K562 (cell line): ENCODE data around the gene RASL10B. TPM values are rescaled to one million over a fixed set of nuclear protein-coding genes. Genes with fewer than 3 reads are reported as not detected.

Experiments used
- ATAC-seq: fragments of 200-7000 bp; cut with Tn5 transposase; 3 replicates; pipeline ENCODE4 v1.9.1; 2020; ENCODE audit warnings: moderate library complexity
- BruUV-seq: library from RNA; stranded (reverse); fragments of 400-500 nt; replicated peaks from 2 replicates; lab custom pipeline; 2021; lab: Mats Ljungman, UMichigan
- CTCF ChIA-PET: fragments of 300-600 bp; formaldehyde crosslinking; extraction: SDS; loops from one replicate; lab custom pipeline; 2021; ENCODE audit warnings: low intra/inter-chr PET ratio; lab: Yijun Ruan, JAX
- POLR2A ChIA-PET: fragments of 300-600, 350-650 bp; sonication (Branson Sonifier 250); formaldehyde crosslinking; extraction: SDS; loops from one replicate; lab custom pipeline; 2021; ENCODE audit warnings: antibody characterized with exemption, inconsistent platforms; lab: Yijun Ruan, JAX
- DNase-seq, 4 experiments: peaks; one replicate each; pipeline versions ENCODE4 v3.0.0 to v3.0.0-alpha.2; 2011 to 2018; ENCODE audit warnings: low spot score in 3 of 4, mixed read lengths in 3 of 4; ENCODE audit errors: extremely low read depth in 1 of 4
- FAIRE-seq: peaks from 2 replicates; lab custom pipeline; 2011; peaks lifted over from hg19 to GRCh38; lab: Jason Lieb, UNC
- H2AFZ ChIP-seq: 2 replicates; pipeline ENCODE4 v1.6.0; 2011; ENCODE audit warnings: low read depth, low read length, control low read depth, inconsistent platforms
- H3K27ac ChIP-seq: fragments of 200-600 bp; 3 replicates; pipeline ENCODE4 v1.8.0; 2011; ENCODE audit warnings: low read depth, mild to moderate bottlenecking, control low read depth, inconsistent platforms, low read length, moderate library complexity, mixed read lengths; ENCODE audit errors: extremely low read depth
- H3K27me3 ChIP-seq, 2 experiments: fragments of 300-600 bp in 1 of 2; 2 replicates in 1 of 2; 3 replicates in 1 of 2; pipeline versions ENCODE4 v1.6.0 to v1.8.0; 2011; ENCODE audit warnings: inconsistent platforms in 2 of 2, low read length in 2 of 2, mild to moderate bottlenecking in 1 of 2, mixed read lengths in 1 of 2, moderate library complexity in 1 of 2; ENCODE audit not compliant: control insufficient read depth in 2 of 2, insufficient read depth in 2 of 2
- H3K36me3 ChIP-seq: fragments of 300-600 bp; 3 replicates; pipeline ENCODE4 v1.8.0; 2011; ENCODE audit warnings: mild to moderate bottlenecking, low read length, inconsistent platforms; ENCODE audit not compliant: control insufficient read depth, insufficient read depth
- H3K4me1 ChIP-seq, 2 experiments: fragments of 200-600 bp in 1 of 2; replicated peaks in 1 of 2; 2 replicates in 1 of 2; 3 replicates in 1 of 2; pipeline versions ENCODE4 v1.5.1 to v1.8.0; 2011; ENCODE audit warnings: inconsistent platforms in 2 of 2, low read length in 2 of 2, mild to moderate bottlenecking in 1 of 2, mixed read lengths in 1 of 2, moderate library complexity in 1 of 2; ENCODE audit not compliant: control insufficient read depth in 2 of 2, insufficient read depth in 2 of 2
- H3K4me2 ChIP-seq: 2 replicates; pipeline ENCODE4 v1.6.1; 2011; ENCODE audit warnings: low read length, control low read depth, inconsistent platforms, mixed read lengths; ENCODE audit not compliant: insufficient read depth
- H3K4me3 ChIP-seq: fragments of 200-600 bp; sonication (generic), shearing (Covaris generic); 2 replicates; pipeline ENCODE4 v1.5.1; 2016; ENCODE audit warnings: control low read depth, inconsistent platforms
- H3K79me2 ChIP-seq: fragments of 200-600 bp; 3 replicates; pipeline ENCODE4 v1.8.0; 2011; ENCODE audit warnings: low read length, inconsistent platforms; ENCODE audit not compliant: control insufficient read depth, insufficient read depth
- H3K9ac ChIP-seq, 2 experiments: 2 replicates each; pipeline versions ENCODE4 v1.6.0 to v1.6.1; 2011; ENCODE audit warnings: low read depth in 2 of 2, low read length in 2 of 2, control low read depth in 1 of 2, inconsistent platforms in 1 of 2, mild to moderate bottlenecking in 1 of 2, mixed read lengths in 1 of 2; ENCODE audit not compliant: insufficient read depth in 1 of 2
- H3K9me1 ChIP-seq: one replicate; pipeline ENCODE4 v1.6.0; 2011; ENCODE audit warnings: inconsistent platforms, mild to moderate bottlenecking, low read length, moderate library complexity; ENCODE audit not compliant: control insufficient read depth, insufficient read depth
- H3K9me3 ChIP-seq: replicated peaks from 2 replicates; pipeline ENCODE4 v1.5.1; 2011; ENCODE audit warnings: low read depth, low read length, inconsistent platforms; ENCODE audit not compliant: control insufficient read depth, insufficient read depth
- H4K20me1 ChIP-seq: replicated peaks from 2 replicates; pipeline ENCODE4 v1.6.1; 2011; ENCODE audit warnings: low read length, inconsistent platforms, mixed read lengths; ENCODE audit not compliant: control insufficient read depth, insufficient read depth
- CREBBP ChIP-seq: IDR thresholded peaks from one replicate; pipeline ENCODE4 v1.6.1; 2012; ENCODE audit warnings: low read depth, mild to moderate bottlenecking, control low read depth, inconsistent platforms, low read length
- CXXC5 ChIP-seq: fragments of 250-450 bp; sonication (Bioruptor Pico); IDR thresholded peaks from 2 replicates; pipeline ENCODE4 v1.8.0; 2022; ENCODE audit warnings: inconsistent platforms, mild to moderate bottlenecking, moderate library complexity
- GATAD2A ChIP-seq: fragments of 450-650 bp; IDR thresholded peaks from 2 replicates; pipeline ENCODE4 v1.6.1; 2017
- KDM1A ChIP-seq, 2 experiments: fragments of 450-650 bp; IDR thresholded peaks; 2 replicates each; pipeline ENCODE4 v1.6.1; 2016; ENCODE audit warnings: mild to moderate bottlenecking in 2 of 2
- MED1 ChIP-seq: sonication (generic); formaldehyde crosslinking; IDR thresholded peaks from 2 replicates; pipeline ENCODE4 v1.8.1; 2023; ENCODE audit warnings: missing genetic modification reagents, borderline replicate concordance
- POLR2AphosphoS5 ChIP-seq: IDR thresholded peaks from 2 replicates; pipeline ENCODE4 v1.6.1; 2011; ENCODE audit warnings: mild to moderate bottlenecking, low read depth, low read length, moderate library complexity; ENCODE audit not compliant: control insufficient read depth, insufficient read depth
- ZFX ChIP-seq: sonication (generic); formaldehyde crosslinking; IDR thresholded peaks from 2 replicates; pipeline ENCODE4 v1.8.0; 2022; ENCODE audit warnings: mild to moderate bottlenecking, missing genetic modification reagents, moderate library complexity
- ZNF609 ChIP-seq: sonication (generic); formaldehyde crosslinking; IDR thresholded peaks from 2 replicates; pipeline ENCODE4 v1.8.1; 2023; ENCODE audit warnings: missing genetic modification reagents, mild to moderate bottlenecking, borderline replicate concordance
- WGBS: fragments of 100-300 bp; shearing (Covaris generic); methylation state at CpG from one replicate; pipeline ENCODE4 v1.1.6; 2016; ENCODE audit warnings: low coverage, mixed read lengths; ENCODE audit not compliant: insufficient coverage; ENCODE audit errors: missing lambda C conversion rate; 5-methylcytosine and 5-hydroxymethylcytosine counted together
- in situ Hi-C: fragments of 300-500 bp; cut with MboI; formaldehyde crosslinking; loops from 4 replicates; pipeline ENCODE4 v1.15.0; 2018; ENCODE audit warnings: inconsistent platforms, mixed read lengths
- intact Hi-C: fragments of 100-400 bp; cut with micrococcal nuclease; formaldehyde crosslinking; loops from 2 replicates; pipeline ENCODE4 v1.14.2; 2022
- polyA plus RNA-seq, 8 experiments: library from polyadenylated mRNA; depleted of rRNA in 4 of 8; stranded (reverse) in 5 of 8; unstranded in 3 of 8; fragments of >200 nt; fragmentation: Nextera tagmentation in 2 of 8; fragmentation: Illumina TruSeq in 1 of 8; extraction: Ambion mirVana in 2 of 8; extraction: Trizol in 1 of 8; gene quantifications; 2 replicates each; pipeline versions ENCODE4 v1.2.1 to v1.2.3, GENCODE V29; 2011 to 2014; ENCODE audit warnings: inconsistent platforms in 1 of 8, missing spikeins in 1 of 8
- total RNA-seq, 7 experiments: library from RNA; depleted of rRNA in 6 of 7; stranded (reverse); fragments of >200 nt in 6 of 7; fragmentation: Illumina TruSeq in 2 of 7; extraction: Trizol in 2 of 7; gene quantifications; 2 replicates each; pipeline versions ENCODE4 v1.2.1 to v1.2.3, GENCODE V29; 2011 to 2021; ENCODE audit warnings: low replicate concordance in 1 of 7

The RASL10B gene
- total and polyA plus RNA-seq, 9 of the 15 experiments (the other 6 are each of a cell fraction or from before 2014, with no cell fraction given) = 0.04 to 0.31 (median 0.14) TPM; not detected in 2

- TF ChIP-seq ZNF609 (CRISPR knock-in tag) = no peak
- no peak for TF ChIP-seq ZFX (CRISPR knock-in tag)
These were observed 12.3 kb downstream of the RASL10B start (continued) for GRCh38 chr17:35743626-35744328.

GRCh38 chr17:35744830-35745229, 13.4 kb downstream of the RASL10B start:
- H3K9me3 ChIP-seq = no peaks in the 10 kb centered on the region
- TF ChIP-seq KDM1A (IDR thresholded peaks at IDR 0.05) (no peak), GATAD2A (no peak), CREBBP (no peak), MED1 (no peak), POLR2AphosphoS5 (no peak), CXXC5 (CRISPR knock-in tag) (no peak)
- TF ChIP-seq, all 486 proteins: peak for 0
- Histone ChIP-seq H3K9me1 (peaks cover 4% of the 10 kb centered on the region), H3K4me1 (peaks cover 5 to 20% of the 10 kb centered on the region in 2 experiments; a peak in 3 of 5 replicates), H3K79me2 (no peaks in the 10 kb centered on the region), H3K27ac (no peak overlapping the region), H2AFZ (no peak overlapping the region), H4K20me1 (peaks cover 17% of the 10 kb centered on the region; the same call in 1 of the 2 replicates), H3K4me3 (no peak overlapping the region), H3K4me2 (no peak overlapping the region), H3K27me3 (peaks cover 19 to 76% of the 10 kb centered on the region in 2 experiments), H3K9ac (no peak overlapping the region), H3K36me3 (no peaks in the 10 kb centered on the region)
- DNase-seq = no peak
- intact Hi-C loops (loop anchor here (5.0 kb wide), 1 partner anchor 208 kb away; the partner anchor contains the start of gene SLFN12L), in situ Hi-C loops (loop anchor here (5.0 to 25.0 kb wide), 4 partner anchors 188 to 1308 kb away; partner anchors contain the start of genes NLE1 and UNC45B)
- no peak for ATAC-seq
- WGBS = 2% methylated on average over 8 of the region's 8 CpGs
- no TSS peak for BruUV-seq
- ChIA-PET CTCF (interaction anchor here (0.7 kb wide), 1 partner anchor 129 kb away, joined by 3 read pairs; no protein-coding TSS in a partner anchor), POLR2A (interaction anchor here (0.6 kb wide), 1 partner anchor 201 kb away, joined by 3 read pairs; no protein-coding TSS in a partner anchor)
- FAIRE-seq = no peak
